GM19023 (cell line): ENCODE results near the gene PSMC3IP.
"Not testable (repeated sequence)": the region's sequence is repeated elsewhere in the genome, so short reads cannot be mapped to it uniquely, and the experiment has no call there.

Experiments
- ATAC-seq: cut with Tn5 transposase; IDR thresholded peaks from one replicate; pipeline ENCODE4 v1.9.1; 2021; ENCODE audit warnings: mild to moderate bottlenecking, moderate library complexity; ENCODE audit not compliant: unreplicated experiment

The PSMC3IP gene

GRCh38 chr17:42577532-42578281 lies at the start of gene PSMC3IP:
Gene PSMC3IP, minus strand, starts transcription at chr17:42577729. Its CDS starts 43 bp downstream, at chr17:42577686.
- peak; percentile 67 for ATAC-seq

- ATAC-seq = no peak
Measured at GRCh38 chr17:42623732-42624596, 46.4 kb upstream of the PSMC3IP start.

GRCh38 chr17:42623271-42623670 lies 45.7 kb upstream of the PSMC3IP start:
- ATAC-seq = no peak

GRCh38 chr17:42621987-42622386 lies 44.5 kb upstream of the PSMC3IP start:
- not testable (repeated sequence) for ATAC-seq

GRCh38 chr17:42618442-42619150 lies 41.1 kb upstream of the PSMC3IP start:
- ATAC-seq = peak; percentile 69

DNA sequence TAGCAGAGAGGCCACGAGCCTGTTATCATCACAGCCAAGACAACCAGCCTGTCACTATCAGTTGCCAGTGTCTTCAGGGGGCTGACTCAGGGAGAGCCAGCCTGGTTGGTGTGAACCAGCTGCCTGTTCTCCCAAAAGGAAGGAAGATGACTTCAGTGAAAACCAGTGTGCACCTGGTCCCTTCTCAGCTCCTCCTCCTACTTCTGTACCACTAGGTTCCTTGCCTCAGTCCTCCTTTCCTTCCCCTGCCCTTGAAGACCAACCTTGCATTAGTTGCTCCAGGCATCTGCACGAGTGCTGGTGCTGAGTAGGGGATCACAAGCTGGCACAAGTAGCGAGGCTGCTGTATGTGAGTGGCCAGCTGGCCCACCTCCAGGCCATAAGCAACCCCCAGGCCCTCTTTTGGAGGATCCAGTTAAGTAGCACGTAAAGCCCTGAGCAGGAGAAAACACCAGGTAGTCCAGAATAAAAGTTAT lies 40.5 kb upstream of the PSMC3IP start:
- peak; percentile 20 for ATAC-seq

- ATAC-seq = no peak
Measured at GRCh38 chr17:42613699-42614295, 36.3 kb upstream of the PSMC3IP start.

GRCh38 chr17:42612013-42612412 lies 34.5 kb upstream of the PSMC3IP start:
- no peak for ATAC-seq

DNA sequence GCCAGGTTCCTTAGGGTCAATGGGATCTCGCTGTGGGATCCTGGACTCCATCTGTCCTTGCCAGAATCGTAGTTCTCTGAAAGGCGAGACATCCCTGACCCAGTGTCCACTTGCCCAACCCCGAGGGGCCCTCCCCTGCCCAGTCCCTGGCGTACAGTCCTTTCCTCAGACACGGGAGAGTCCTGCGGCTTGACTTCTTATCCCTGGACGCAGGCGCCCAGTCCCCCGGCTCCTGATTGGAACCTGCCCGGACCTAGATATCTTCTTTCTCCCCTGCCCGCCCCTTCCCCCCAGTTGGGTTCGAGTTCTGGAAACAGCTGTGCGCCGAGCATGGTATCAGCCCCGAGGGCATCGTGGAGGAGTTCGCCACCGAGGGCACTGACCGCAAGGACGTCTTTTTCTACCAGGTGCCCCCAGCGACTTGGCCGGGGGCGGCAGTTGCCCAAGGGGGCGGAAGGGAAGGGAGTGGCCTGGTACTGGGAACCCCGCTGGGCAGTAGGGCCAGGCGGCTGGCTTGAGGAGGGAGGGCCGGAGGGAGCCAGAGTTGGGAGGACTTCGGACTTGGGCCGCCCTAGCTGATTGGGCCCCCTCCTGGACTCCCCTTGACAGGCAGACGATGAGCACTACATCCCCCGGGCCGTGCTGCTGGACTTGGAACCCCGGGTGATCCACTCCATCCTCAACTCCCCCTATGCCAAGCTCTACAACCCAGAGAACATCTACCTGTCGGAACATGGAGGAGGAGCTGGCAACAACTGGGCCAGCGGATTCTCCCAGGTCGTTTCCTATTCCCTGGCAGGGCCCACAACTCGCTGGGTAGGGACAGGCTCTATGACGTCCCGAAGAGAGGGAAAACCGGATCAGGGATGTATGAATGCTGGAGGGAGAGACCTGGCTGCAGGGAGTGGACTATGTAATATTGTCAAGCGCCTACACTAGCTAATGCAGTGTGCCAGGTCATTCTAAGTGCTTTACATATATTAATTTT lies 32.6 kb upstream of the PSMC3IP start:
- peak; percentile 6 for ATAC-seq

DNA sequence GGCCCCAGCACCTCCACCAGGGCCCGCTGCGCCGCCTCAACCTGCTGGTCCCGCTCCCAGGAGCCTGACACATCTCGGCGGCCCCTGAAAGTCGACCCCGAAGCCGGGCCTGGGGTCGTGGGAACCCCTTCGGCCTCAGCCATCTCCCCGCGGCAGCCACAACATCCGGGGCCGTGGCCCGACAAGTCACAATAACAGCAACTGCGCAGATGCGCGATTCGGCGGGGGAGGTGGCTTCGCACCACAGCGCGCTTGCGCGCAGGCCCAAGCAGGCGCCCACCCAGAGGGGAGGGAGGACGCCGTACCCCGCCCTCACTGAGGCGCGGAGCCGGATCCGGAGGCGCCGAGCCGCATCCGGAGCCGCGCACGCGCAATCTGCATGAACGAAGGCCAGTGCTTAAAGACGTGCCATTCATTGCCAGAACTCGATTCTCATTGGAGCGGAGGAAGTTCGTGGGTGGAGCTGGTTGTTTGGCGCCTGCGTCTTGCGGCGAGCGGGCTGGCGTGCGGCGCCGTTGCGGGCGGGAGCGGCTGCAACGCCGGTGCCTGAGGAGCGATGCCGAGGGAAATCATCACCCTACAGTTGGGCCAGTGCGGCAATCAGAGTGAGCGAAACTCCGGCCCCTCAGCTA lies 31.8 kb upstream of the PSMC3IP start, which contains the start of the genes RETREG3 and TUBG1:
Gene RETREG3, minus strand, starts transcription at position 193 of the 632 bp plus-strand sequence. Its CDS starts 50 bp downstream, at position 143.
Gene TUBG1, plus strand, starts transcription at position 502 of the 632 bp plus-strand sequence. Its CDS starts 55 bp downstream, at position 557.
- peak; percentile 87 for ATAC-seq

- ATAC-seq = peak; percentile 22
Measured at GRCh38 chr17:42608305-42609181, 31.0 kb upstream of the PSMC3IP start.

DNA sequence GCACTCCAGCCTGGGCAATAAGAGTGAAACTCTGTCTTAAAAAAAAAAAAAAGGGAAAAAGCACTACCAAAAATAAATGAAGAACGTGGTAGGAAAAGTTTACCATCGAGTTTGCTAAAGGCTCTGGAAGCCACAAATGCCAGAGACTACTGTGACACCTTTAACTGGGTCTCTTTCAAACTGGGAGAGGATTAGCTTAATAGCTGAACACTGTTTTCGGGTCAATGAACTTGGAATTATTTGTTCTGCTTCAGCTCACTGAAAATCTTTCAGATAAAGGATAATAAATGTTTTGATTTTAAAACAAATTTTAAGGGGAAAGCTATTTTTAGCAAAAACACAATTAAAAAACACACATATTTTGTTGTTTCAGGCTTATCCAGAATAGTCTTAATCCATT lies 30.2 kb upstream of the PSMC3IP start:
- ATAC-seq = no peak

DNA sequence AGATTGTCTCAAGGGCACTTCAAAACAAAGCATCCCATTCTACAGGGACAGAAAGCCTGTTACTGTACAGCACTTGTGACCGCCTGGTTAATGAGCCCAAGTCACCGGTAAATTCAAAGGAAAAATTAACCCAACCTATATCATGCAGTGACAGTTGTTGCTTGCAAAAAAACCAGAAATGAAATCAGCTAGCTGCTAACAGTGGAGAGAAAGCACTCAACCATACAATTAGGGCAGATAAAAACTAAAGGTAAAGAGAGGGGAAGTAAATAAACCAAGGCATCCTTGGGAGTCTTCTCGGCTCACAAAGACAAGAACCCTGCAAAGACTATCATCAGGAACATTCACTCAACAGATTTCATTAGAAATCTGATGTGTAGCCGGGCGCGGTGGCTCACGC lies 25.8 kb upstream of the PSMC3IP start:
- ATAC-seq = no peak

DNA sequence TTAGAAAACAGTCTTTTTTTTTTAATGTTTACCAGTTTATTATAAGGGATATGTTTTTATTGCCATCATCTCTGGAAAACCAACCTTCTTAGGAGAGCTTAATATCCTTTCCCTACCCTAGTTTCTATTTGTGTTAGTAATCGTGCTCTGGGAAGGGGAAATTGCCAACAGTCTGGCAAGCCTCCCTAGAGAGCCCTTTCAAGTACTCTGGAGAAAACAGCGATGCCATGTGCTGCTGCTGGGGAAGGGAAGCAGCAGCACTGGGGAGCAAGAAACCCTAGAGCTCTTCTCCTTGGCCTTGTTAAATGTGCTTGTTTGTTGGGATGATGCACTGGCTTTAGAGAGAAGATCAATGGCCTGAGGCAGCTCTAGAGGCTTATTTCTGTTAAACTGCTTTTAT lies 21.4 kb upstream of the PSMC3IP start:
- ATAC-seq = no peak

GRCh38 chr17:42596386-42596785 lies 18.9 kb upstream of the PSMC3IP start:
- no peak for ATAC-seq

DNA sequence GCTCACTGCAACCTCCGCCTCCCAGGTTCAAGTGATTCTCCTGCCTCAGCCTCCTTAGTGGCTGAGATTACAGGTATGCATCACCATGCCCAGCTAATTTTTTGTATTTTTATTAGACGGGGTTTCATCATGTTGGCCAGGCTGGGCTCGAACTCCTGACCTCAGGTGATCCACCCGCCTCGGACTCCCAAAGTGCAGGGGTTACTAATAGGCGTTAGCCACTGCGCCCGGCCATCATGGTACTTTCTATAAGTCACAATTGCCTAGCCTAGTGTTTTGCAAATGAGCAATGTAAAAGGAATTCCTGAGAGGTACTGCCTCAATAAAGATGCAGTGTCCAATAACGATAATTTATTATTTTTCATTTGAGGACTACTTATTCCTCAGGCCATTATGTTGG lies 13.9 kb upstream of the PSMC3IP start:
- ATAC-seq = no peak

GRCh38 chr17:42590886-42591285 lies 13.4 kb upstream of the PSMC3IP start:
- no peak for ATAC-seq
